GM23338 (cell line): ENCODE measurements around the gene YTHDF2.
"Not testable (repeated sequence)": the region's sequence is repeated elsewhere in the genome, so short reads cannot be mapped to it uniquely, and the experiment has no call there.

Experiments used
- CTCF ChIP-seq, 2 experiments: fragments of 200-600 bp in 1 of 2; sonication (generic) in 1 of 2; conservative IDR thresholded peaks; 2 replicates each; pipeline versions ENCODE4 v1.5.1 to v1.6.1; 2016 to 2017; ENCODE audit warnings: antibody characterized with exemption in 2 of 2, low read depth in 2 of 2, mild to moderate bottlenecking in 2 of 2, moderate library complexity in 1 of 2
- EZH2 ChIP-seq: fragments of 200-600 bp; sonication (generic); IDR thresholded peaks from one replicate; pipeline ENCODE4 v1.8.0; 2017; ENCODE audit warnings: antibody characterized with exemption, mild to moderate bottlenecking, low read depth; ENCODE audit not compliant: unreplicated experiment
- EZH2phosphoT487 ChIP-seq: fragments of 200-600 bp; sonication (generic); IDR thresholded peaks from one replicate; pipeline ENCODE4 v1.8.1; 2018; ENCODE audit warnings: antibody characterized with exemption; ENCODE audit not compliant: unreplicated experiment
- JUNB ChIP-seq: IDR thresholded peaks from one replicate; pipeline ENCODE4 v1.6.1; 2016; ENCODE audit warnings: antibody characterized with exemption; ENCODE audit not compliant: unreplicated experiment
- POLR2AphosphoS5 ChIP-seq: IDR thresholded peaks from 2 replicates; pipeline ENCODE4 v1.6.1; 2016; ENCODE audit warnings: antibody characterized with exemption, low read depth

- TF ChIP-seq CTCF (conservative IDR thresholded peaks at IDR 0.05; ENCODE audit: low read depth in 2 of 2); POLR2AphosphoS5; EZH2phosphoT487; EZH2; JUNB: not testable (repeated sequence)
Measured at GRCh38 chr1:28791929-28792328, 55.2 kb downstream of the YTHDF2 start.
